Hematopoietic multipotent progenitor cell treated with erythropoietin and hydrocortisone succinate and interleukin-3 and kit ligand, for 4 days (in vitro differentiated cells): ENCODE measurements around the gene CGRRF1.

Experiments
- DNase-seq: peaks from one replicate; pipeline ENCODE4 v3.0.0-alpha.2; 2015

Gene CGRRF1

DNA sequence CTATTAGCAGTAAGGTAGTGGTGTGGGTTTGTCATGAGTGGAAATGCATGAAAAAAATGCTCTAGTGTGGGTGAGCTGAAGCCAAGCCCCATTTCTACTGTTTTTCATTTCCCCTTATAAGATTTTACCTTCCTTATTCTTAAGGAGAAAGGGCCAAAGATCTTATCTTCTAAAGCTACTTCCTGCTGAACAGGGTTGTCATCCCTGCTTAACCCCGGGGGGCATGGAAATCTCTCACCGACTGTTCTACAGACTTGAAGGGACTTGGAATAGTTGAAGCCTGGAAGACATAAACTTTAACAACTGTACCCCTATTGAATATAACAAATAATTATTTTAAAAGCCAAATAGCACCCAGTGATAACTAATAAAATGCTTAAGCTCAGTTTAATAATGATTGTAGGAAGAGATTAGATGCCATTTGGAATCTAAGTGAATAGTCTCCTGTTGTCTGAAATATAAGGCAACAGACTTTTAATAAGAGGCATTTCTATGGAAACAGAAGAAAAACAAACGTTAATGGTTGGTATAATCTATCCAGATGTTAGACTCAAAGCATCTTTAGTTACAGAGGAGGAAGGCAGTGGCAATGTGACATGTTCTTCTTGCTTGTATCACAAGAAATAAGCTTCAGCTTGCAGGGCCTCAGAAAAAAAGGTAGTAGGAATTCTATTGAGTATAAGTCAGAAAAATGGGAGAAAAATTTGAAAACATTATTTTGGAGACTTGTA lies 19.1 kb upstream of the CGRRF1 start:
- peak; percentile 37 for DNase-seq

DNA sequence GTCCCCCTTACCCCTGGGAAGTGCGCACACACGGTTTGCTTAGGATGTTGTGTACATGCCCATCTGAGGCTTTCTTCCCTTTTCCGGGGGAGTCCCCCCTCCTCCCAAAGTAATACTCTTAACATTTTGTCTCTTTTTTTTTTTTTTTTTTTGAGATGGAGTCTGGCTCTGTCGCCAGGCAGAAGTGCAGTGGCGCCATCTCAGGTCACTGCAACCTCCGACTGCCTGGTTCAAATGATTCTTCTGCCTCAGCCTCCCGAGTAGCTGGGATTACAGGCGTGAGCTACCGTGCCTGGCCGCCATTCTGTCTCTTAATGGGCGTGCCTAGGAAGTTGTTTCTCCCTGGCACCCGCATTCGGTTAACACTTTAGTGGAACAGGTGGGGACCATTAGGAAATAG lies 16.4 kb upstream of the CGRRF1 start:
- DNase-seq: no peak

DNA sequence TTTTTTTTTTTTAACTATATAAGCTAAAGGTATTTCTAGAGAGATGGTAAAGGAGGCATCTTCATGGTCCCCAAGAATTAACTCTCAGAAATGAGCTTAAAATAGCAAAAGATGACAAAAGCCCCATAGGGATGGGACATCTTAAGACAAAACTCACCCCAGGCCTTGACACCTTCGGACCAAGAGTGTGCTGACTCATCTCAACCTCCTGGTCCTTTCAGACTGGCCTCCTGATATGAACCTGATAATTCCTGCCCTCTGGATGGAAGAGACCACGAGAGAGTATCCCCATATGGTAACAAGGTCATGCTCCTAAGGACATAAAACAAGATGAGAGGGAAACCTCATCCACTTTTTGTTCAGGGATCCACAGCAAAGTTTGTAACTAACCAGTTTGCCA lies 12.5 kb upstream of the CGRRF1 start:
- no peak for DNase-seq

DNA sequence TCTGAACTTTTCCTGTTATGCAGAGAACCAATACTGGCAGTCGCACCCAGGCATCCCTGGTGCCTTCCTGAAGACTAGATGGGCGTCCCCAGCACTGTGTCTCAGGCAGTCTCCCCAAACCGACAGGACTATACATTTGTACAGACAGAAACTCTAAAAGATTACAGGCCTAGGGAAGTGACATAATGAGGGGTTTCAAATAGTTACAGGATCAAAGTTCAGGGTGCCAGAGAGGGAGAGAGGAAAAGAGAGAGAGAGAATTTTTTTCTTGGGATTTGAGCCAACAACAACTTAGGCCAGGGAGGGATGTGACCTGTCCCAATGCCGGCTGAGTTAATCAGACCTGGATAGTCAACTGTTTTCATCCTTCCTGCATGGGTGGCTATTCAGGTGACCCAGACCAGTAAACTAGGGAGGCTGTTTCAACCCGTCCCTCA lies 11.6 kb upstream of the CGRRF1 start:
- DNase-seq: no peak

DNA sequence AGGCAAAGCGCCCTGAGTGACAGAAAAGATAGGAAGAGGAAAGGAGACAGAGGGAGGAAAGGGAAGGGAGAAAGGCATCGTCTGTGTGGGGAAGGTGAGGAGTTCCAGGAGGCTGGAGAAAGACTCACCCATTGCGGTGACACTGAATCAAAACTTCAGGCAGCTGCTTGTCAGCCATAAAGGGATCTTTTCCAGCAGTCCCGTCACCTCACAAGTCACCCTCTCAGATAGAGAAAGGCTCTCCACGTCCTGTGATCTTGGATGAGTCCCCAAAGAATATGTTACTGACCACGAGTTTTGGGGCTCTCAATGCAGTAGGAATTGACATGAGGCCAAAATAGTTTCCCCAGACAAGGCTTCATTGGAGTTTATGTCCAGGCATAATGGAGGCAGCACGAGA lies 11.1 kb upstream of the CGRRF1 start:
- DNase-seq: no peak

DNA sequence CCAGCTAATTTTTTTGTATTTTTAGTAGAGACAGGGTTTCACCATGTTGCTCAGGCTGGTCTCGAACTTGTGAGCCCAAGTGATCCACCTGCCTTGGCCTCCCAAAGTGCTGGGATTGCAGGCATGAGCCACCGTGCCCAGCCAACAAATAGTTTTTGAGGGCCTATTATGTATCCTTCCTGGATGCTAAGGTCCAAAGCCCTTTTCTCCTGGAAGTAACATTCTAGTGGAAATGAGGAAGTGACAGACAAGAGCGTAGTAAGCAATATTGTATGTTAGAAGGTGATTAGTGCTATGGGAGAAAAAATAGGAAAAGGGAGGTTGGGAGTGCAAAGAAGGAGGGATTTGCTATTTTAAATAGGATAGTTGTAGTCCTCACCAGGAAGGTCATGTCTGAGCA lies 9.0 kb upstream of the CGRRF1 start:
- no peak for DNase-seq

DNA sequence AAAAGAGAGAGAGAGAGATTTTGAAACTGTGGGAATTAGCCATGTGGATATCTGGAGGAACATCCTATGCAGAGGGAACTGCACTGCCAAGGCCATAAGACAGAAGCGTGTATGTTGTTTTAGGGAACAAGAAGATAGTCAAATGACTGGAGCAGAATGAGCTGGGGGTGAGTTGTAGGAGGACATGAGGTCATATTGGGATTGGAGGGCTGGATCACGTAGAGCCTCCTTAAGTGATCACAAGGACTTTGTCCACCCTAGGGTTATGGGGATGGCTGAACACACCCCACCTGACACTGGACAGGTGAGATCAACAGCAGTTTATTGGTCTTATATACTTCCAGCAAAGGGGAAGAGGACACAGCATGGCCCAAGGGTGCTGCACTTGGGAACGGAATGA lies 8.2 kb upstream of the CGRRF1 start:
- DNase-seq: no peak

DNA sequence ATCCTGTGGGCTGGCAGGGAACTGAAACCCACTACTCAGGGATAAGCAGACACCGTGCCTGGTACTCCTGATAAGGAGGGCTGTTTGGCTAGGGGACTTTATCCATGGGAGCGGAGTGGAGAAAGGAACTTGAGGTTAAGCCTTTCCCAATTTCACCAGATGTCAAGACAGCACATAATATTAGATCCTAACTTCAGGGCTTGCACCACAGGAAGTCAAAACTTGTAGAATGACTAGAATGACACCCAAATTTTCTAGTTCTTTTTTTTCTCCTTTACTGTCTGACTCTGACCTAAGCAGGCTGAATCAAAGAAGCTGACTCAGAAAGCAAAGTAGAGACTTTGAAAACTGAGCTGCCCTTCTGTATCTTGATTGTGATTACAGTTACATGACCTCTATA lies 7.1 kb upstream of the CGRRF1 start:
- peak; percentile 67 for DNase-seq

DNA sequence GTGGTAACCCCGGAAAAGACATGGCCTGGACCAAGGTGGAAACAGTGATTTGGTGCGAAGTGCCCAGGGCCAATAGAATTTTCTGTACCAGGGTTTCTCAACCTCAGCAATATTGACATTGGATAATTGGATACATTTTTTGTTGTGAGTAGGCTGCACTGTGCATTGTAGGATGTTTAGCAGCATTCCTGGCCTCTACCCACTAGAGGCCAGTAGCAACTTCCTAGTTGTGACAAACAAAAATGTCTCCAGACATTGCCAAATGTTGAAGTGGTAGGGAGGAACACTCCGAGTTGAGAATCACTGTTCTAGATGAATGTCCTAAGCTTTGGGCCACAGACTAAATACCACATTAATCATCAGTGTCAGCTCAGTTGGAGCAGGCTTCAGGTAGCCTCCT lies 6.2 kb upstream of the CGRRF1 start:
- DNase-seq: peak; percentile 66

DNA sequence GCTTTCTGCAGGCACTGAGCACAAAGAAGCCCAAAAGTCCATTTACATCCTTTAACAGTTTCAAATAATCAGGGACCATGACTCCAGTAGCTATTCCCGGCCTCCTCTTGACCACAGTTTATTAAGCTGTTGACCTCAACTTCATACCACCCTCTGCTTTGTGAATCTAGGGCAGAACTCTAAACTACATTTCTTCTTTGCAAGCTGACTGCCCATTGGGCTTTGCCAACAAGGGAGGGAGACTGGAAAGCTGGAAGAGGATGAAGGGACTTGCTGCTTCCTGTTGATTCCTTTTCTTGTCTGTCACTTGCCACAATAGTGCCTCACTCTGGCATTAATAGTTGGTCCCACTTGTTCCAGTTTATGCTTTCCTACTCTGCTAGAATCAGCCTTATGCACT lies 2.7 kb downstream of the CGRRF1 start:
- no peak for DNase-seq

DNA sequence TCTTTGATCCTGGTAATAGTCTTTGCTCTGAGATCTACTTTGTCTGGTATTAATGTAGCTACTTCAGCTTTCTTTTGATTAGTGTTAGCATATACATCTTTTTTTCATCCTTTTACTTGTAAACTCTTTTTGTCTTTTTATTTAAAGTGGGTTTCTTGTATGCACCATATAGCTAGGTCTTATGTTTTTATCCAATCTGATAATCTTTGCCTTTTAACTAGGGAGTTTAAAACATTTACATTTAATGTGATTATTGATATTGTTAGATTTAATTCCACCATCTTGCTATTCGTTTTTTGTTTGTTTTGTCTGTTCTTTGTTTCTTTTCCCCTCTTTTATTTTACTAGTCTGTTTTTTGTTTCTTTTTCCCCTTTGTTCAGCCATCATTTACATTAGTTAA lies 6.0 kb downstream of the CGRRF1 start:
- no peak for DNase-seq

DNA sequence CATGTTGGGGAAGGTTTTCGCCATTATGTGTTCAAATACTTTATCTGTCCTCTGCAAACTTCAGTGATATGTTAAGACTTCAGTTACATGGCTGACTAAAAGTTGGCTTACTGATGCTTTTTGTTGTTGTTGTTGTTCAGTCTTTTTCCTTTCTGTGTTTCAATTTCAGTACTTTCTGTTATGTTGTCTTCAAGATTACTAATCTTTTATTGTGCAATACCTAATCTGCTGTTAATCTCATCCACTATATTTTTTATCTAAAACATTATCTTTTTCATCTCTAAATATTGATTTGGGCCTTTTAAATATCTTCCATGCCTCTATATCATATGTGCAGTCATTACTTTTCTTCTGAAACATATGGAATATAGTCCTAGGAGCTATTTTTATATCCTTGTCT lies 7.0 kb downstream of the CGRRF1 start:
- DNase-seq: no peak

DNA sequence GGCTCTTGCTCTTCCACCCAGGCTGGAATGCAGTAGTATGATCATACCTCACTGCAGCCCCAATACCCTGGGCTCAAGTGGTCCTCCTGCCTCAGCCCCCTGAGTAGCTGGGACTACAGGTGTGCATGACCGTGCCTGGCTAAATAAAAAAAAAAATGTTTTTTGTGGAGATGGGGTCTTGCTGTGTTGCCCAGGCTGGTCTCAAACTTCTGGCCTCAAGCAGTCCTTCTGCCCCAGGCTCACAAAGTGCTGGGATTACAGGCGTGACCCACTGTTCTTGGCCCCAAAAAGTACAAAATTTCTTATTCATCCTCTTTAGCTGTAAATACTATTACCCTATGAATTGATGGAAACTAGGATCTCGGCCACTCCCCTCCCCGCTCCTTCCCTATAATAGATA lies 14.7 kb downstream of the CGRRF1 start:
- DNase-seq: no peak

DNA sequence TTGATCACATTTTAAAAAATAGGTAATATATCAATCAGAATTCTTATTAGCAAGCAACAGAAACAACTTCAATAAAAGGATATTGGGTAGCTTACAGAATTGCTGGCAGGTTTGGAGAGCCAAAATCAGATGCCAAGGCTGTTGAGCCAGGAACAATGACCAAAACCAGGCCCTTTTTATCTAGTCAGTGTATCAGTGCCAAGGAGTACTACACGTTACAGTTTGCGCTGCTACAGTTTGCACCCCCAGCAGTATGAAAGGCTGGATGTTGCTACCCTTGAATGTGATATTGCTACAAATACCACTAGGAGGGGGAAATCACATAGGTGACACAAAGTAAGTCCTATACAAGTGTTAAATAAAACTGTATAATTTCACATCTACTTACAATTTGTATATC lies 19.3 kb downstream of the CGRRF1 start:
- no peak for DNase-seq

DNA sequence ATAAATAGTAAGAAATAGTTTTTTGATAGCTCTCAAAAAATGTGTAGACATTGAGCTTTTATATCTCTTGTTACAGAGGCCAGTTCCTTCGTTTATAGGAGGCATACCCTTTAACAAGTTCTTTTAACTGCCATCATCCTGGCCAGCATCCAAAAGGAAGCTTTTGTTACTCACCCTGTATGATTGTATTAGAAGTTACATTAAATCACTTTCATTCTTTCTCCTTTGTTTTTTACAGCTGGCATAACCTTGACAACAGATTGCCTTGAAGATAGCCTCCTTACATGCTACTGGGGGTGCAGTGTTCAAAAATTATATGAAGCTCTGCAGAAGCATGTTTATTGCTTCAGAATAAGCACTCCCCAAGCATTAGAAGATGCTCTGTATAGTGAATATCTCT lies 20.1 kb downstream of the CGRRF1 start:
- no peak for DNase-seq

DNA sequence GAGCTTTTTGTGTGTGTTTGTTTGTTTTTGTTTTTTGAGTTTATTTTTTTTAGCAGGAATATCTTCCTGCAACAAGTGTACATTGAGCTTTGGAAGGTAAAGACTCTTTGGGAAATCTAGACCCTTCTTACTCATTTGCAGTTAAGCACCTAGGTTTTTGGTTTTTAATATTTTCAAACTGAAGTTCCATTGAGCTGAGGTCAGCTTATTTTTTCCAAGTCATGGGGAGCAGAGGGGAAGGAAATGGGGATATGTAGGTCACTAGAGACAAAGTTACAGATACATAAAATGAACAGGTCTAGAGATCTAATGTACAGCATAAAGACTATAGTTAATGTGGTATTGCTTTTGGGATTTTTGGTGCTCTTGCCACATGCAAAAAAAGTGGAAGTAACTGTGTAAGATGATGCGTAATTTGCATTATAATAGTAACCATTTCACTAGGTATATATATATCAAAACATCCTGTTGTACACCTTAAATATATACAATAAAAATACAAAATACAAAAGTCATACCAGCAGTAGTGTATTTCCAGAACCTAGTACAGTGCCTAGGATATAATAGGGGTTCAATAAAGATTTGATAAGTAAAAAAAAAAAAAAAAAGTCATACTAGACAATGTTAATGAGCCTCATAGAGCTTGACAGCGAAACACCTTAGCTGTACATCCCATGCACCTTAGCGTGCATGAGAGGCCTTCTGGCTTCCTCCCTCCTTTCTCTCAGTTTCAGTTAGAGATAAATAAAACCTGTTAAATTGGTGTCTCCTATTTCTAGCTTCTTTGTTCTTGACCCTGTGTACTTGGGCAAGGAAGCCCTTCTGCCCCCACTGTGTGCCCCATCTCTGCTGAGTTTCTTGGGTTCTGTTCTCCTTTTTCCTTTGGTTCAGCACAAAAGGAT lies 22.7 kb downstream of the CGRRF1 start:
- DNase-seq: no peak

DNA sequence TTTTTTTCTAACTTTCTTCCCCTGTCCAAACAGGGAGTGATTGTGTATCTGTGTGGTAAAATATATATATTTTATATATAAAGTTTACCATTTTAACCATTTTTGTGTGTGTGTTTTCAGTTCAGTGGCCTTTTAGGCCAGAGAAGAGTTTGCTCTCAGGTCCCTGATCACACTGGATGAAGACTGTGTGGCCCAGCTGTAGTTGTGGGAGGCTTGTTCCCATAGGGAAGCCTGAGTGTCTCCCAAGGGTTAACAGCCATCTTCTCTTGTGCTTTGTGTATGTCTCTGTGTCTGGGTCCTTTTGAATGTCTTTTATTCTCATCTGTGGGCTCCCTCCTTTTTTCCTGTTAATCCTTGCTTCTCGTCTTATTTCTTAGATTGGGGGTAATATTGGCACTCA lies 23.4 kb downstream of the CGRRF1 start:
- DNase-seq: no peak

DNA sequence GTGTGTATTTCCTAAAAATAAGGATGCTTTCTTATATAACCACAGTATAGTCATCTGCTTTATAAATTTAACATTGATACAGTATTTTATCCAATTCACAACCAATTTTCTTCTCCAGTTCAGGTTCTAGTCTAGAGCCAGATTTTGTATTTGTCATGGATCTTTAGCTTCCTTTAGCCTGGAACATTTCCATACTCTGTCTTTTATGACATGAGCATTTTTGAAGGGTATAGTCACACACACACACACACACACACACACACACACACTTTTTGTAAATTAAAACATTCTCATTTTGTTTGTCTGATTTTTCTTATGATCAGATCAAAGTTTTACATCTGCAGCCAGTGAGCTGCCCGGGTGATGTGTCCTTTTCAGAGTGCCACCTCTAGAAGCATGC lies 25.4 kb downstream of the CGRRF1 start:
- DNase-seq: no peak

DNA sequence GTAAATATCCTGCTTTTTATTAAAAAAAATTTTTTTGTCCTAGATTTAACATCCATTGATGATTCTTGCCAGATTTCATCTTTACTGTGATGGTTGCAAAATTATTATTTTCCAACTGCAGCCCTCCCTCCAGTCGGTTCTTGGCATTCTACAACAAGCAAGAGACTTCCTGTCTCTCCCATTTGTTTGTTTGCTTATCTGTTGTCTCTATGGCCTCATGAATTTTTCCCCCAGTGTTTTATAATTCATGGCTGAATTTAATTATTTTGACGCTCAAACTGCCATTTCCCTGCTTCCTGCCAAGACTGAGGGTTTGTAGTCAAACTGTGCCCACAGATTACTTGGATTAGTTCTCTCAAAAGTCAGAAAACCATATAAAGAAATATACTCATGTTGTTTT lies 25.9 kb downstream of the CGRRF1 start:
- DNase-seq: no peak

DNA sequence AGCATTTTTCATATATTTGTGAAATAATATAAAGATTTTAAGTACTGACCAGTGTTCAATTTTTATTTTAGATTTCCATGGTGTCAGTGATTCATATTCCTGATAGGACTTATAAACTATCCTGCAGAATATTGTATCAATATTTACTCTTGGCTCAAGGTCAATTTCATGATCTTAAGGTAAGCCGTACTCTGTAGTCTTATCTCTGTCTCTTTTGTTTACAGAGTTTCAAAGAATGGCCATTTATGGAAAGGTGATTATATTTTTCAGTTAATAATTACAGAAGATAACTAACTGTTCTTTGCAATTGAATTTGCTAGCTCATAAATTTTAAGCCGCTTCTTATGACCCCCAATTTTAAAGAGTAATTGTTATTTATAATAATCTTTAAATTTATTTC lies 27.9 kb downstream of the CGRRF1 start:
- DNase-seq: no peak

DNA sequence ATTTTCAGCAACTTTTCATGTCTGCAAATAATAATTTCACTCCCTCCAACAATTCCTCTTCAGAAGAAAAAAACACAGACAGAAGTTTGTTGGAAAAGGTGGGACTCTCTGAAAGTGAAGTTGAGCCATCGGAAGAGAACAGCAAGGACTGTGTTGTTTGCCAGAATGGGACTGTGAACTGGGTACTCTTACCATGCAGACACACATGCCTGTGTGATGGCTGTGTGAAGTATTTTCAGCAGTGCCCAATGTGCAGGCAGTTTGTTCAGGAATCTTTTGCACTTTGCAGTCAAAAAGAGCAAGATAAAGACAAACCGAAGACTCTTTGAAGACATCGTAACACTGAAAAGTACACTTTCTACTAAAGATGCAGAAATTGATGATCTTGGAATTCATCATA lies 28.3 kb downstream of the CGRRF1 start:
- DNase-seq: no peak

DNA sequence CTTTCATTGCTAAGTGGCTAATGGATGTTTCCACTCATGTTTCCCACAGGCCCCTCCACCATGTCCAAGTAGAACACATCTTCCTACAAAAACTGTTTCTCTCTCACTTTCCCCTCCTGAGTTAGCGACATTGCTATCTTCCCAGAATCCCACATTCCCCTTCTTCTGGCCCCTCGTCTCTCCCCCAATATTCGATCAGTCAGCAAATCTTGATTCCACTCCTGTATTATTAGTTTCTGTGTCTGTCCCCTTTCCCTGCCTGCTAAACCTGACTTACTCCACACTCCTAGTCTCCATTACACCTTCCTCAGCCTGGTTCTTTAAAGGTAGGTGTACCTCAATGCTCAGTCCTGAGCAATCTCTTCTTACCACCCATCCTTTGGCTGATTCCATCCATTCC lies 37.9 kb downstream of the CGRRF1 start:
- DNase-seq: no peak

DNA sequence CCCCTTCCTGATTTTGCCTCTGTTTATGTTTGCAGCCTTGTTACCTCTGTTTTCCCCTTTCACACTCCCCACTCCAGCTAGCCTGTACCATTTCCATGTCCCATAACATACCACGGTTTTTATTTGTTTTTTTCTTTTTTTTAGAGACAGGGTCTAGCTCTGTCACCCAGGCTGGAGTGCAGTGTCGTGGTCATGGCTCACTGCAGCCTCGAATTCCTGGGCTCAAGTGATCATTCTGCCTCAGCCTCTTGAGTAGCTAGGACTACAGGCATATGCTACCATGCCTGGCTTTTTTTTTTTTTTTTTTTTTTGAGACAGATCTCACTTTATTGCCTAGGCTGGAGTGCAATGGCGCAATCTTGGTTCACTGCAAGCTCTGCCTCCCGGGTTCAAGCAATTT lies 38.8 kb downstream of the CGRRF1 start:
- DNase-seq: no peak

DNA sequence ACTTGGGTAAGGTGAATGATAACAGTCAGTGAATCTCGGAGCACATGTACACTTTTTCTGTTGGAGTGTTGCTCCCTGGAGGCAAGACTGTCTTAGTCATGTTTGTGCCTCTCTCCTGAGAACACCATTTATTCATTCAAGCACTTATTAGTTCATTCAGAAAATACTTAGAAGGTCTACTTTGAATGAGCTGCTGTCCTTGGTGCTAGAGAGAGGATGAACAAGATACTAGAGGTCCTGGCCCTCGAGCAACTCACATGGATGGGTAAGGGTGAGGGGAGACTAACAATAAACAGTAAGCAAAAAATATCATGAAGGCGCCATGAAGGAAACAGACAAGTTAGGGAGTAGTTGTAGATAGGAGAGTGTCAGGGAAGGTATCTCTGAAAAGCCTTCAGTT lies 40.2 kb downstream of the CGRRF1 start:
- DNase-seq: peak; percentile 40

DNA sequence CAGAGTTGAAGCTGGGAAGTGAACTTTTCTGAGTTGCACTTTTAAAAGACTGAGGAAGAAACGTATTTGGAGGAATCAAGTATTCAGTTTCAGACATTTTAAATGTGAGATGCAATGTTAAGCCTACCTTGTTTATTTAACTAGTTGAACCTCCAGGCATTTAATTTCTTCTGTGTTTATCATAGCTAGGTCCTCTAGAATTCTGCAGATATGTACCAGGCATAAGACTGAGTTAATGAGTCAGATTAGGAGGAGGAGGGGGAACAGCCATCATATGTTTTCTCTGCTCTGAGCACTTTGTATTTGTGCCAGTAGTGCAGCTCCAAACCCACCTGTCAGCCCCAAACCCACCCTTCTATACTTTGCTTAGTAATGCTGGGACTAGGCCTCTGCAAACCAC lies 40.8 kb downstream of the CGRRF1 start:
- DNase-seq: no peak
